PC-9 (cell line): ENCODE results near the gene SMCP. TPM values are rescaled to one million over a fixed set of nuclear protein-coding genes. Genes with fewer than 3 reads are reported as not detected.

Source experiments
- BruUV-seq: library from RNA; stranded (reverse); fragments of 400-500 nt; replicated peaks from 2 replicates; lab custom pipeline; 2021; lab: Mats Ljungman, UMichigan
- CTCF ChIA-PET: fragments of 300-600 bp; sonication (Branson Sonifier 250); formaldehyde crosslinking; loops from one replicate; lab custom pipeline; 2022; ENCODE audit warnings: antibody characterized with exemption; lab: Charles Lee
- POLR2A ChIA-PET: fragments of 300-600 bp; sonication (Branson Sonifier 250); formaldehyde crosslinking; loops from one replicate; lab custom pipeline; 2022; ENCODE audit warnings: antibody characterized with exemption; ENCODE audit not compliant: unreplicated experiment; lab: Charles Lee
- DNase-seq, 2 experiments: peaks; one replicate each; pipeline versions ENCODE4 v3.0.0 to v3.0.0-alpha.2; 2015 to 2022; ENCODE audit warnings: mixed read lengths in 1 of 2
- H2AFZ ChIP-seq: fragments of 200-600 bp; sonication (generic); 2 replicates; pipeline ENCODE4 v1.8.1; 2017; ENCODE audit warnings: antibody characterized with exemption
- H3F3A ChIP-seq: fragments of 200-600 bp; sonication (generic); 2 replicates; pipeline ENCODE4 v1.8.1; 2017; ENCODE audit warnings: antibody characterized with exemption, mild to moderate bottlenecking, low read depth; ENCODE audit not compliant: insufficient read depth
- H3K27ac ChIP-seq: fragments of 200-600 bp; sonication (generic); 2 replicates; pipeline ENCODE4 v1.6.1; 2016; ENCODE audit warnings: mixed run types
- H3K27me3 ChIP-seq: fragments of 200-600 bp; sonication (generic); 2 replicates; pipeline ENCODE4 v1.6.1; 2016; ENCODE audit warnings: low read depth, mixed run types; ENCODE audit not compliant: insufficient read depth
- H3K36me3 ChIP-seq: fragments of 200-600 bp; sonication (generic); 2 replicates; pipeline ENCODE4 v1.6.1; 2016; ENCODE audit warnings: low read depth, mixed run types
- H3K4me1 ChIP-seq: fragments of 200-600 bp; sonication (generic); replicated peaks from 2 replicates; pipeline ENCODE4 v1.6.1; 2016; ENCODE audit warnings: mixed run types; ENCODE audit not compliant: insufficient read depth
- H3K4me2 ChIP-seq: fragments of 200-600 bp; sonication (generic); 2 replicates; pipeline ENCODE4 v1.6.1; 2017; ENCODE audit warnings: mixed run types
- H3K4me3 ChIP-seq: fragments of 200-600 bp; sonication (generic); 2 replicates; pipeline ENCODE4 v1.6.1; 2016; ENCODE audit warnings: mixed run types
- H3K79me2 ChIP-seq: fragments of 200-600 bp; sonication (generic); 2 replicates; pipeline ENCODE4 v1.6.1; 2017; ENCODE audit warnings: low read depth, mixed run types
- H3K9me2 ChIP-seq: fragments of 200-600 bp; sonication (generic); 2 replicates; pipeline ENCODE4 v1.8.1; 2017; ENCODE audit warnings: mild to moderate bottlenecking; ENCODE audit not compliant: insufficient read depth
- H3K9me3 ChIP-seq: fragments of 200-600 bp; sonication (generic); 2 replicates; pipeline ENCODE4 v1.8.1; 2016; ENCODE audit warnings: low read depth; ENCODE audit not compliant: insufficient read depth
- H4K20me1 ChIP-seq: fragments of 200-600 bp; sonication (generic); 2 replicates; pipeline ENCODE4 v1.8.1; 2017; ENCODE audit not compliant: insufficient read depth
- EZH2 ChIP-seq: fragments of 200-600 bp; sonication (generic); IDR thresholded peaks from 2 replicates; pipeline ENCODE4 v1.8.0; 2017; ENCODE audit warnings: antibody characterized with exemption, low read depth
- intact Hi-C: fragments of 100-400 bp; cut with micrococcal nuclease; formaldehyde crosslinking; loops from one replicate; pipeline ENCODE4 v1.10.0; 2022; ENCODE audit not compliant: unreplicated experiment
- total RNA-seq: library from RNA; stranded (reverse); gene quantifications from 2 replicates; pipeline ENCODE4 v1.2.3, GENCODE V29; 2021
- TF ChIP-seq, protein P1 (sequence below): fragments of 200-600 bp; sonication (generic); conservative IDR thresholded peaks from 2 replicates; pipeline ENCODE4 v1.6.1; 2017; ENCODE audit warnings: mixed run types, antibody characterized with exemption, mild to moderate bottlenecking, moderate library complexity

SMCP gene
- total RNA-seq, 1 experiment from 2014 or later: not detected

DNA sequence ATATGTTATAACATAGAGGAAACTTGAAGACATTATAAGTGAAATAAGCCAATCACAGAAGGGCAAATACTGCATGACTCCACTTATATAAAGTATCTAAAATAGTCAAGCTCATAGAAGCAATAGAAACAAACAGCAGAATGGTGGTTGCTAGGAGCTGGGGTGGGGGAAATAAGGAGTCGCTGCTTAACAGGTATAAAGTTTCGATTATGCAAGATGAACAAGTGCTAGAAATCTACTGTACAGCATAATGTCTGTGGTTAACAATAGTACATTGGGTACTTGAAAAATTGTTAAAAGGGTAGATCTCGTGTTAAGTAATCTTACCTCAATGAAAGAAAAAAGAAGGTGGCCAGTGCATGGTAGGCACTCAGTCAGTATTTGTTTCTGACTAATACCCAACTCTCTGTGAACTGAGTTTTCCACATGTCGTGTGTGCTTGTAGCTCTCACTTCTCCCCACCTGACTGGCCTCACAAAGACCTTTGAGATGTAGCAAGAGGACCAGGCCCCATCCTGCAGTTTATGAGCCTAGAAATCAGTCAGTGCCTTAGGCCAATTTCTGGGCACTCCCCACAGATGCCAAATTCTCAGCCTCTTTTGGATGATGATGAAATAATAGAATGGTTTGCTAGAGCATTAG lies 54.2 kb downstream of the SMCP start:
- BruUV-seq: no TSS peak
- Histone ChIP-seq H2AFZ (no peak overlapping the region), H3K9me3 (no peaks in the 10 kb centered on the region), H3K4me2 (no peak overlapping the region), H3K36me3 (no peaks in the 10 kb centered on the region), H3K27me3 (no peaks in the 10 kb centered on the region), H3K4me1 (peaks cover 5% of the 10 kb centered on the region), H3K4me3 (no peak overlapping the region), H4K20me1 (no peaks in the 10 kb centered on the region), H3F3A (0 out of 2 replicates have a peak, but pooled peaks cover 6% of the 10 kb centered on the region), H3K79me2 (no peaks in the 10 kb centered on the region), H3K9me2 (no peaks in the 10 kb centered on the region), H3K27ac (peak overlapping the region; percentile 43; the same call in 1 of the 2 replicates)
- ChIA-PET POLR2A (no interaction called here), CTCF (no interaction called here)
- DNase-seq: peak in 1 of 2 experiments; percentile 63
- intact Hi-C loops: no loop called here
- no peak for TF ChIP-seq EZH2
- TF ChIP-seq, protein P1, sequence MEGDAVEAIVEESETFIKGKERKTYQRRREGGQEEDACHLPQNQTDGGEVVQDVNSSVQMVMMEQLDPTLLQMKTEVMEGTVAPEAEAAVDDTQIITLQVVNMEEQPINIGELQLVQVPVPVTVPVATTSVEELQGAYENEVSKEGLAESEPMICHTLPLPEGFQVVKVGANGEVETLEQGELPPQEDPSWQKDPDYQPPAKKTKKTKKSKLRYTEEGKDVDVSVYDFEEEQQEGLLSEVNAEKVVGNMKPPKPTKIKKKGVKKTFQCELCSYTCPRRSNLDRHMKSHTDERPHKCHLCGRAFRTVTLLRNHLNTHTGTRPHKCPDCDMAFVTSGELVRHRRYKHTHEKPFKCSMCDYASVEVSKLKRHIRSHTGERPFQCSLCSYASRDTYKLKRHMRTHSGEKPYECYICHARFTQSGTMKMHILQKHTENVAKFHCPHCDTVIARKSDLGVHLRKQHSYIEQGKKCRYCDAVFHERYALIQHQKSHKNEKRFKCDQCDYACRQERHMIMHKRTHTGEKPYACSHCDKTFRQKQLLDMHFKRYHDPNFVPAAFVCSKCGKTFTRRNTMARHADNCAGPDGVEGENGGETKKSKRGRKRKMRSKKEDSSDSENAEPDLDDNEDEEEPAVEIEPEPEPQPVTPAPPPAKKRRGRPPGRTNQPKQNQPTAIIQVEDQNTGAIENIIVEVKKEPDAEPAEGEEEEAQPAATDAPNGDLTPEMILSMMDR: no peak

DNA sequence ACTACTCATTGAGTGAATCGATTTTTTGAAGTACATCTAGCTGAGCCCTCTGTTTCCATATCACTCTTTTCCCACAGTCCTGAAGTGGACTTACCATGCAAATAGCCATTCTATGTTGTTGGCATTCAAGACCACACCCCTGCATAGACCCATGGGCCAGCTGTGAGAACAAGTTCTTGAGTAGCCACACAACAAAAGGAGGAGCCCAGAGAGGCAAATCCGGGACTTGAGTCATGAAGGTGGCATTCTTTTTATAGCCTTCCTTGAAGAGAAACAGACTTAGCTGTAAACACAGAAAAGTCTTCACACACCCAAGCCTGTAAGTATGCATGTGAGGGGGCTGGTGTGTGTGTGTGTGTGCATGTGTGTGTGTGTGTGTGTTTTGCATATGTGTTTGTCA lies 55.1 kb downstream of the SMCP start:
- DNase-seq: peak in 1 of 2 experiments; percentile 72
- H3K4me3 ChIP-seq: no peak overlapping the region
- no peak overlapping the region for H3K4me2 ChIP-seq
- no peak overlapping the region for H2AFZ ChIP-seq
- H4K20me1 ChIP-seq: no peaks in the 10 kb centered on the region
- H3K27me3 ChIP-seq: no peaks in the 10 kb centered on the region
- no peak for TF ChIP-seq EZH2
- TF ChIP-seq, protein P1: no peak
- no peak overlapping the region for H3K27ac ChIP-seq
- H3K9me2 ChIP-seq: no peaks in the 10 kb centered on the region
- ChIA-PET CTCF (no interaction called here), POLR2A (no interaction called here)
- intact Hi-C loops: no loop called here
- H3F3A ChIP-seq: 0 out of 2 replicates have a peak, but pooled peaks cover 6% of the 10 kb centered on the region
- peaks cover 5% of the 10 kb centered on the region for H3K4me1 ChIP-seq
- H3K9me3 ChIP-seq: no peaks in the 10 kb centered on the region
- no TSS peak for BruUV-seq
- H3K36me3 ChIP-seq: no peaks in the 10 kb centered on the region
- no peaks in the 10 kb centered on the region for H3K79me2 ChIP-seq

Other genes with a start within 250 kb of the SMCP start
- gene LCE2D, start 214.9 kb upstream of the SMCP start, total RNA-seq: not detected in 2 replicates
- gene LCE2C, start 203.0 kb upstream of the SMCP start, total RNA-seq: not detected in 2 replicates
- not detected in 2 replicates for gene LCE2B, start 192.2 kb upstream of the SMCP start, total RNA-seq
- gene LCE2A, start 180.0 kb upstream of the SMCP start, total RNA-seq: not detected in 2 replicates
- gene LCE4A, start 170.2 kb upstream of the SMCP start, total RNA-seq: not detected in 2 replicates
- gene KPRP, start 120.3 kb upstream of the SMCP start, total RNA-seq: not detected in 2 replicates
- gene LCE1F, start 103.2 kb upstream of the SMCP start, total RNA-seq: not detected in 2 replicates
- not detected in 2 replicates for gene LCE1E, start 92.1 kb upstream of the SMCP start, total RNA-seq
- not detected in 2 replicates for gene LCE1D, start 81.6 kb upstream of the SMCP start, total RNA-seq
- gene LCE1C, start 71.7 kb upstream of the SMCP start, total RNA-seq: not detected in 2 replicates
- not detected in 2 replicates for gene LCE1B, start 66.4 kb upstream of the SMCP start, total RNA-seq
- not detected in 2 replicates for gene LCE1A, start 50.8 kb upstream of the SMCP start, total RNA-seq
- gene LCE6A, start 35.5 kb upstream of the SMCP start, total RNA-seq: not detected in 2 replicates
- not detected in 2 replicates for gene LCE7A, start 18.3 kb upstream of the SMCP start, total RNA-seq
- gene IVL, start 30.2 kb downstream of the SMCP start, total RNA-seq: not detected in 2 replicates
- not detected in 2 replicates for gene SPRR5, start 68.9 kb downstream of the SMCP start, total RNA-seq
- gene SPRR4, start 92.3 kb downstream of the SMCP start, total RNA-seq: not detected in 2 replicates
- not detected in 2 replicates for gene SPRR1A, start 105.8 kb downstream of the SMCP start, total RNA-seq
- gene SPRR3, start 123.4 kb downstream of the SMCP start, total RNA-seq: 0.57 TPM in 1 of 2 replicates, not detected in the other
- gene SPRR1B, start 152.9 kb downstream of the SMCP start, total RNA-seq: not detected in 2 replicates
- gene SPRR2D, start 162.8 kb downstream of the SMCP start, total RNA-seq: not detected in 2 replicates
- gene SPRR2A, start 179.2 kb downstream of the SMCP start, total RNA-seq: not detected in 2 replicates
- gene SPRR2B, start 193.3 kb downstream of the SMCP start, total RNA-seq: not detected in 2 replicates
- gene SPRR2E, start 216.2 kb downstream of the SMCP start, total RNA-seq: not detected in 2 replicates
- not detected in 2 replicates for gene SPRR2F, start 235.2 kb downstream of the SMCP start, total RNA-seq